DMS 273 (cell line): ENCODE results near the gene ARID1B.

Experiments used
- DNase-seq: peaks from one replicate; lab custom pipeline; 2025; ENCODE audit not compliant: unreplicated experiment; lab: John Stamatoyannopoulos, UW

Gene ARID1B

DNA sequence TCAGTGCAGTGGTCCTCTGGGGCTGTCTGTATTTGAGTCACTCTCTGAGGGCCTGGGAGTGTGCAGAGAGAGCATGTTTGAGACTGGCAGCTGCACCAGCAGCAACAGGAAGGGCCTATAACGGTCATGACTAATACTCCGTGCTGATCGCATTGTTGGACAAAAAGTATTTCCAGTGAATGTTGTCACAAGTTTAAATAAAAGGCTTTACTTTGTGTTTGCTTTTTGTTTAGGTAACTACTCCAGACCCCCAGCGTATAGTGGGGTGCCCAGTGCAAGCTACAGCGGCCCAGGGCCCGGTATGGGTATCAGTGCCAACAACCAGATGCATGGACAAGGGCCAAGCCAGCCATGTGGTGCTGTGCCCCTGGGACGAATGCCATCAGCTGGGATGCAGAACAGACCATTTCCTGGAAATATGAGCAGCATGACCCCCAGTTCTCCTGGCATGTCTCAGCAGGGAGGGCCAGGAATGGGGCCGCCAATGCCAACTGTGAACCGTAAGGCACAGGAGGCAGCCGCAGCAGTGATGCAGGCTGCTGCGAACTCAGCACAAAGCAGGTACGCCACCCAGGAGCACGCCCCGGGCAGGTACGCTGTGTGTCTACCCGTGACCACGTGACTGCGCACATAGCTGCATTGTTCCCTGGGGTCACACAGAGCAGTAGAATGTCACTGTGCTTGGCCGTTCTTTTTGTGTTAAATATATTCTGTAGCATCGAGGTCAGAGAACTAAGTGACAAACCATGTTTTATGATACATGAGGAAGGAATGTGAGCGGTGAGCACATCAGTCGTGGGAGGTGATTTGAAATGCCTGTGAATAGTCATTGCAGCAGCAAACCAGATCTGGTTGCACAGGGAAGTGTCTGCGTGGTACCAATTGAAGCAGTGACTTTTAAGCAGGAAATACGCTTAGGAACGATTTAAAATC is 371.5 kb downstream of the ARID1B start:
- DNase-seq: peak; percentile 97

DNA sequence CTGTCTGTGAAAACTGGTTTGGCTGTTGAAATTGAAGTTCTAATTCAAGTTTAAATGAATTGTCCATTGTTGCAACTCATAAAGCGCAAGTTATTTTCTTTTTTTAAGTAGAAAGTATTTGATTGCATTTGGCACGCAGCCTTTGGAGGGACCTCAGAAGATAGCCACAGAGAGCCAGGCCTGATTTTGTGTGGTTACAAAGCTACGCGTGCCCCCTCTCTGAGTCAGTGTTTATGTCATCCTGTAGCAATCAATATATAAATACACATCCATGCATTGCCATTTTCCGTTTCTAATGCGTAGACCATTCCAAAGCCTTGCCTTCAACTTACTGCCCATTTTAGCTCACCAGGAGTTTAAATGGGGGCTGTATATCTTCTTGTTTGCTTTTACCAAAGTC is 372.9 kb downstream of the ARID1B start:
- no peak for DNase-seq

DNA sequence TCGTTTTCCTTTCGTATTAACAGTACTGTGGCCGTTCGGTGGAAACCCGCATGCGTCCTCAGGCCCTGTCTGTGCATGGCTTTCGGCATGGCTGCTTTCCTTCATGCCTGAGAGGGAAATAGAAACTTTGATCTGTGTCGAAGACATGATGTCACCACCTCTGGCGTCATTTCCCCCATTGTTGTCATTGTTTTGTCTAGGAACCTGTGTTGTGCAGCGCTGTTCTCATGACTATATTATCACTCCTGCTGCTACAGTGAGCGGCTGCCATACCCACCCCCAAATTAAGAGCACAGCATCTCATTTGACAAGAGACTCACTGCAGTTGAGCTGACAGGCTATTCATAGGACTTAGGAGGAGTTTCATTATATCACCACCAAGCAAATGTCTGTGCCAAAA is 373.9 kb downstream of the ARID1B start:
- DNase-seq: no peak

GRCh38 chr6:157151989-157152388 is 374.8 kb downstream of the ARID1B start:
- DNase-seq: no peak

DNA sequence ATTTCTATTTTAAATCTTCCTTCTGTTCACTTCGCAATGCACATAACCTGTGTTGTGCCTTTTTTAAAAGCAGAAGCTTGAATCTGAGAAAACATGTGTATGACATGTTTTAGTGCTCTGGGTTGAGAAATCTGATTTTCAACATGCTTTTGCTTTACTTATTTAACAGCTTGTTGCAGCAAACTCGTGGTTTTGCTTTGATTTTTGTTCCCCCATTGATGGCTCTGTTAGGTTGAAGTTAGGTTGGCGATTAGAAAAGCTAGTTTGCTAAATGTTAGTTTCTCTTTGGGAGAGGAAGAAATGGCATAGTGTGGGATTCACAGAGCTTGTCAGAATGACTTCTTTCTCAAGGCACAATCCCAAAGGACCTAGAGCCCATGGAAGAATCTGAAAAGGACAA is 375.4 kb downstream of the ARID1B start:
- DNase-seq: no peak

- DNase-seq: no peak
Measured at GRCh38 chr6:157155804-157156203, 378.6 kb downstream of the ARID1B start.

- peak; percentile 12 for DNase-seq
Measured at GRCh38 chr6:157157258-157157657, 380.1 kb downstream of the ARID1B start.

GRCh38 chr6:157158456-157158855 is 381.3 kb downstream of the ARID1B start:
- DNase-seq: no peak

DNA sequence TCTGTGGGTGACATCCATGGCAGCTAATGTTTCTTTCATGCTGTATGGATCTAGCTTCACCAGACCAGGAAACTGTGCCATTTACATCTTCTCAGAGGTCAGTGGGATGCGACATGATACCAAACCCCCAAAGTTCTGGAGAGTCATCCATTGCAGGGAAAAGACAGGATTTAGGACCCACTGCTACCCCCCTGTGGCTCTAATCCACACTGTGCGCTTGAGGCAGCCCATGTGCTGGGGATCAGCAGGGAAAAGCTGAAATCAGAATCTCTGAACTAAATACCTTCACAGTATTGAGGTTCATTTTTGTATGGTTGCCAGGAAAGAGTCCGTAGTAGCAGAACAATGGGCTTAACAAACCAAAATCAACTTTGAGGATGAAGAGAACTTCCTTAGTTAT is 381.7 kb downstream of the ARID1B start:
- DNase-seq: peak; percentile 26

- DNase-seq: no peak
Measured at GRCh38 chr6:157159348-157159747, 382.2 kb downstream of the ARID1B start.

- no peak for DNase-seq
Measured at GRCh38 chr6:157161912-157162311, 384.7 kb downstream of the ARID1B start.

- no peak for DNase-seq
Measured at GRCh38 chr6:157162766-157163433, 385.7 kb downstream of the ARID1B start.

DNA sequence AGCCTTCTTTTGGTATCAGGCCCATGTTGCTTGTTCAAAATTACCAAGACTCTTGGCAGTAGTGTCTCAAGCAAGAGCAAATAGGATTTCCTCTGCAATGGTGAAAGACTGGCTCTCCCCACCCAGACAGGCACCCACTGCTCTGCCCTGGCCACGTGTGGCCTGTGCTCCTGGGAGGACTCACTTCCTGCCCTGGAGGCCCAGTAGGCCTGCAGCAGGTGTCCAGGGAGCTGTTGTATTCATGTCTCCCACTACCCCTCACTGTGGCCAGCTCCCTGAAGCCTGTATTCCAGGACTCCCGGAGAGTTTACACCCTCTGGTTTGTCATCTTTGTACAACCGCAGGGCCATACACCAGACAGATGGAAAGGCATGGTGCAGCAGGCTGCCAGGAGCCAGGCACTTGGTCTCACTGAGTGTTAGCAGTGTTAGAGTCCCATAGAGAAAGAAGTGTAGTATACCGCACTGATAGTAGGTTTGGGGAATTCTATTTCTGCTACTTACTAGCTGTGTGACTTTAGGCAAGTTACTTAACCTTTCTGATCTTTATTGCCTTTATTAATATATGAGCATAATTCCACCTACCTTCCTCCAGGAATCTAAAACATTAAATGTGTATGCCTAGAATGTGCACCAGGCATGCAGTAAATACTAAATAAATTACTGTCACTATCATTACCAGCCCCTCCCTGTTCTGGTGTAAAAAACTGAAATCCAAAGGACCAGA is 386.4 kb downstream of the ARID1B start:
- DNase-seq: no peak

DNA sequence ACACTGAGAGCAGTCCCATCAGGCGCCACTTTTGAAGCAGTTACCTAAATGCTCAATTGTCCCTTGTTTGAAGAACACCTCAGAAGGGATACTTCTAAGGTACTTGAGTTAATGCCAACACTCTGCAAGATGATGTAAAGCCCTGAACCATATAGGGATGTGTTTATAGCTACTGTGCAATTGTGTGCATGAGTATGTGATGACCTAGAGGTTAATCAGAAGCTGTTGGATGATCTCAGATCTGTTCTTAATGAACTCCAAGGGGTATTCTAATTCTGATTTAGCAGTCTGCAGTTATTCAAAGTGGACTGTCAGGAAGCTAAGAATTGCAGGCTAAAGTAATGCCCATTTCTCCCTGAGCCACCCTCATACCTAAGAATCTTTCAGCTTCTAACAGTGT is 387.8 kb downstream of the ARID1B start:
- DNase-seq: no peak

DNA sequence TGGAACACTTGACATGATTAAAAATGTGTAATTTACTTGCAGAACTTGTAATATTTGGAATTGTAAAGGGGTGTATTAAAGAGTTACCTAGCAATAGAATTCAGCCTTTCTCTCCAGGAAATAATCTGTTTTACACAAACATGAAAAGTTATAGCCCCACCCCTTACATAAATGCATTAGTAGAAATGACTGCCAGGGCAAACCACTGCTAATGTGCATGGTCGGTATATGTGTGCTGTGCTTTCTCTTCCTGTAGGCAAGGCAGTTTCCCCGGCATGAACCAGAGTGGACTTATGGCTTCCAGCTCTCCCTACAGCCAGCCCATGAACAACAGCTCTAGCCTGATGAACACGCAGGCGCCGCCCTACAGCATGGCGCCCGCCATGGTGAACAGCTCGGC is 389.6 kb downstream of the ARID1B start:
- no peak for DNase-seq

DNA sequence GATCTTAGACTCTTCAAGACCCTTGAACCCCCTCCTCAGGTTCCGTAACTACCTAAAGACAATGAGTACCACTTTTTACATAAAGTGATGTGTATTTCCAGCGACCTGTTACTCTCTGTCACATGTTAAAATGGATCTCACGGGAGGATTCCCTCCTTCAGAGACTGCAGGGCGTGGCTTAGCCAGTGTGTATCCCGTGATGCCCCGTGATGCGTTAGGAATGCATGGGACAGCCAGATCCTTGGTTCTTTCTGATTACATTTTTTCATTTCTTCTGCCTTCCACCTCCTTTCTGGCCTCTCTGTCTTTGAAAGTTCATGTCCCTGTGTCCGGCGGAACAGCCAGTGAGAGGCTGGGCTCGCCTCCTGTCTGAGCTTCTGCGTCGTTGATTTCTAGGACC is 390.7 kb downstream of the ARID1B start:
- DNase-seq: no peak

- no peak for DNase-seq
Measured at GRCh38 chr6:157168471-157168870, 391.3 kb downstream of the ARID1B start.

DNA sequence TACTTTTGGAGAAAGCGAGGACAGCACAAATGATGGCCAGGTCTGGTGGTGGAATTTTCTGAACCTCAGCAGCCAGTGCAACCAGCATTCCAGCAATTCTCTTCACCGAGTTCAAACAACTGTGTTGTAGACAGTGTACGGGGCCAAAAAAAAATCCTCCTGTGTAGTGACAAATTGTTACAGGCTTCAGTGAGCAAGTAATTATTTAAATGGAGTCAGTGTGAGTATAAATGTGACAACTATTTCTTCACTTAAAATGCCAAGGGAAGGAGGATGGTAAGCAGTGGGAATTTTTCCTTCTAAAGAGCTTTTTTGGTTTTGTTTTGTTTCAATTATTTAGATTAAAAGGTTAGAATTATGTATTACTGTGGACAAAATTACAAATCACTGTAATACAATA is 392.0 kb downstream of the ARID1B start:
- no peak for DNase-seq

DNA sequence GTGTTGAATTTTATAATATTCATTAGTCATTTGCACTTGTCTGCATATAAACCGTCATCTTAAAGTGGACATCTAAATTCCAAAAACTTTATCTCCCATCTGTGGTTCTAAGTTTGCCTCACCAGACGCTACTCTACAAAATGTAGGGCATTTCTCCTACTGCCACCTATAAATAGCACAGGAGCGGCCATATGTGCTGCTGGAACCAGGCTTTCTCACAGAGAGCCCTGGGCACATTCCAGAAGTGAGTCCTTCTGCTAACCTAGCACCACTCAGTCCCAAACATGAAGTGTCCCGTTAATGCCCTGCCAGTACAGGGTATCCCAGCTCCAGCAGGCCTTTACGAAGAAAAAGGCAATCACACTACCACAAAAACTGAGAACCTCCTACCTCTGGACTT is 392.5 kb downstream of the ARID1B start:
- peak; percentile 58 for DNase-seq

- DNase-seq: no peak
Measured at GRCh38 chr6:157170535-157170934, 393.4 kb downstream of the ARID1B start.

GRCh38 chr6:157171801-157172200 is 394.6 kb downstream of the ARID1B start:
- no peak for DNase-seq

- DNase-seq: peak; percentile 18
Measured at GRCh38 chr6:157172231-157172701, 395.1 kb downstream of the ARID1B start.
